GM19467 (cell line): ENCODE results near the gene ARNT2.
"Not testable (repeated sequence)": the region's sequence is repeated elsewhere in the genome, so short reads cannot be mapped to it uniquely, and the experiment has no call there.

Experiments used
- ATAC-seq: cut with Tn5 transposase; IDR thresholded peaks from one replicate; pipeline ENCODE4 v1.9.1; 2021; ENCODE audit warnings: mild to moderate bottlenecking, moderate library complexity; ENCODE audit not compliant: unreplicated experiment

ARNT2 gene

GRCh38 chr15:80639168-80639555 is 235.0 kb downstream of the ARNT2 start:
- ATAC-seq = no peak

GRCh38 chr15:80640531-80641121 is 236.4 kb downstream of the ARNT2 start:
- ATAC-seq = no peak

GRCh38 chr15:80641384-80641783 is 237.2 kb downstream of the ARNT2 start:
- ATAC-seq = no peak

GRCh38 chr15:80643431-80643951 is 239.3 kb downstream of the ARNT2 start:
- ATAC-seq = no peak

GRCh38 chr15:80645494-80646065 is 241.4 kb downstream of the ARNT2 start:
- no peak for ATAC-seq

GRCh38 chr15:80647424-80647823 is 243.2 kb downstream of the ARNT2 start:
- ATAC-seq = not testable (repeated sequence)
